ENCODE results near the gene PCSK4.

PCSK4 gene

DNA sequence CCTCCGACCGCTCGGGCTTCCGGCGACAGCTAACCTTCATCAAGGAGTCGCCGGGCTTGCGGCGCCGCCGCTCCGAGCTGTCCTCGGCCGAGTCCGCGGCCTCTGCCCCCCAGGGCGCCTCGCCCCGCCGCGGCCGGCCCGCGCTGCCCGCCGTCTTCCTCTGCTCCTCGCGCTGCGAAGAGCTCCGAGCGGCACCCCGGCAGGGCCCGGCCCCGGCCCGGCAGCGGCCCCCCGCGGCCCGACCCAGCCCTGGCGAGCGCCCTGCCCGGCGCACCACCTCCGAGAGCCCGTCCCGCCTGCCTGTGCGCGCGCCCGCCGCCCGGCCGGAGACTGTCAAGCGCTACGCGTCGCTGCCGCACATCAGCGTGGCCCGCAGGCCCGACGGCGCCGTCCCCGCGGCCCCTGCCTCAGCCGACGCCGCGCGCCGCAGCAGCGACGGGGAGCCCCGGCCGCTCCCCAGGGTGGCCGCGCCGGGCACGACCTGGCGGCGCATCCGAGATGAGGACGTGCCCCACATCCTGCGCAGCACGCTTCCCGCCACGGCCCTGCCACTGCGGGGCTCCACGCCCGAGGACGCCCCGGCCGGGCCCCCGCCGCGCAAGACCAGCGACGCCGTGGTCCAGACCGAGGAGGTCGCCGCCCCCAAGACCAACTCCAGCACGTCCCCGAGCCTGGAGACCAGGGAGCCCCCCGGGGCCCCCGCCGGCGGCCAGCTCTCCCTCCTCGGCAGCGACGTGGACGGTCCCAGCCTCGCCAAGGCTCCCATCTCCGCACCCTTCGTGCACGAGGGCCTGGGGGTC, 20.7 kb downstream of the PCSK4 start:
- DNase-seq: no peak

DNA sequence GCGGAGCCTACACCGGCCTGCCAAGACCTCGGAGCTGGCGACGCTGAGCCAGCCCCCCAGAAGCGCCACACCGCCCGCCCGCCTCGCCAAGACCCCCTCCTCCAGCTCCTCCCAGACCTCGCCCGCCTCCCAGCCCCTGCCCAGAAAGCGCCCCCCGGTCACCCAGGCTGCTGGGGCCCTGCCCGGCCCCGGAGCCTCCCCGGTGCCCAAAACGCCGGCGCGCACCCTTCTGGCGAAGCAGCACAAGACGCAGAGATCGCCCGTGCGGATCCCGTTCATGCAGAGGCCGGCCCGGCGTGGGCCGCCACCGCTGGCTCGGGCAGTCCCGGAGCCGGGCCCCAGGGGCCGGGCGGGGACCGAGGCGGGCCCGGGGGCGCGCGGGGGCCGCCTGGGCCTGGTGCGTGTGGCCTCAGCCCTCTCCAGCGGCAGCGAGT, 21.3 kb downstream of the PCSK4 start:
- peak; percentile 42 for DNase-seq

DNA sequence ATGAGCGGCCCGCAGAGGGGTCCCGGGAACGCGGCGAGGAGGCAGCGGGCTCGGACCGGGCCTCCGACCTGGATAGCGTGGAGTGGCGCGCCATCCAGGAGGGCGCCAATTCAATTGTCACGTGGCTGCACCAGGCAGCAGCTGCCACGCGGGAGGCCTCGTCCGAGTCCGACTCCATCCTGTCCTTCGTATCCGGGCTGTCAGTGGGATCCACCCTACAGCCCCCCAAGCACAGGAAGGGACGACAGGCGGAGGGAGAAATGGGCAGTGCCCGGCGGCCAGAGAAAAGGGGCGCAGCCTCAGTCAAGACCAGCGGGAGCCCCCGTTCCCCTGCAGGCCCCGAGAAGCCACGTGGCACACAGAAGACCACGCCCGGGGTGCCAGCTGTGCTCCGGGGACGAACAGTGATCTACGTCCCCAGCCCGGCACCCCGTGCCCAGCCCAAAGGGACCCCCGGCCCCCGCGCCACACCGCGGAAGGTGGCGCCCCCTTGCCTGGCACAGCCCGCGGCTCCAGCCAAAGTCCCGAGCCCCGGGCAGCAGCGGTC, 21.8 kb downstream of the PCSK4 start:
- no peak for DNase-seq

DNA sequence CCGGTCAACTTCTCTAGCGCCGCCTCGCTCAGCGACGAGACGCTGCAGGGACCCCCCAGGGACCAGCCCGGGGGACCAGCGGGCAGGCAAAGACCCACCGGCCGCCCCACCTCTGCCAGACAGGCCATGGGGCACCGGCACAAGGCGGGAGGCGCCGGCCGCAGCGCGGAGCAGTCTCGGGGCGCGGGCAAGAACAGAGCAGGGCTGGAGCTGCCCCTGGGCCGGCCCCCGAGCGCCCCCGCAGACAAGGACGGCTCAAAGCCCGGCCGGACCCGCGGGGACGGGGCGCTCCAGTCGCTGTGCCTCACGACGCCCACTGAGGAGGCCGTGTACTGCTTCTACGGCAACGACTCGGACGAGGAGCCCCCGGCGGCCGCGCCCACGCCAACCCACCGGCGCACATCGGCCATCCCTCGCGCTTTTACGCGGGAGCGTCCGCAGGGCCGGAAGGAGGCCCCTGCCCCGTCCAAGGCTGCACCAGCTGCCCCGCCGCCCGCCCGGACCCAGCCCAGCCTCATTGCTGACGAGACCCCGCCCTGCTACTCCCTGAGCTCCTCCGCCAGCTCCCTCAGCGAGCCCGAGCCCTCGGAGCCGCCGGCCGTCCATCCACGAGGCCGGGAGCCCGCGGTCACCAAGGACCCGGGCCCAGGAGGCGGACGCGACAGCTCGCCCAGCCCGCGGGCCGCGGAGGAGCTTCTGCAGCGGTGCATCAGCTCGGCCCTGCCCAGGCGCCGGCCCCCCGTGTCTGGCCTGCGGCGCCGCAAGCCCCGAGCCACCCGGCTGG, 22.5 kb downstream of the PCSK4 start:
- DNase-seq: no peak

DNA sequence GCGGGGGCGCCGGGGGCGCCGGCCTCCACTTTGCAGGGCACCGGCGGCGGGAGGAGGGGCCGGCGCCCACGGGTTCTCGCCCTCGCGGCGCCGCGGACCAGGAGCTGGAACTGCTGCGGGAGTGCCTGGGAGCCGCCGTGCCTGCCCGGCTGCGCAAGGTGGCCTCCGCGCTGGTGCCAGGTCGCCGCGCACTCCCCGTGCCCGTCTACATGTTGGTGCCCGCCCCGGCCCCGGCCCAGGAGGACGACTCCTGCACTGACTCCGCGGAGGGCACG, 23.0 kb downstream of the PCSK4 start:
- no peak for DNase-seq

DNA sequence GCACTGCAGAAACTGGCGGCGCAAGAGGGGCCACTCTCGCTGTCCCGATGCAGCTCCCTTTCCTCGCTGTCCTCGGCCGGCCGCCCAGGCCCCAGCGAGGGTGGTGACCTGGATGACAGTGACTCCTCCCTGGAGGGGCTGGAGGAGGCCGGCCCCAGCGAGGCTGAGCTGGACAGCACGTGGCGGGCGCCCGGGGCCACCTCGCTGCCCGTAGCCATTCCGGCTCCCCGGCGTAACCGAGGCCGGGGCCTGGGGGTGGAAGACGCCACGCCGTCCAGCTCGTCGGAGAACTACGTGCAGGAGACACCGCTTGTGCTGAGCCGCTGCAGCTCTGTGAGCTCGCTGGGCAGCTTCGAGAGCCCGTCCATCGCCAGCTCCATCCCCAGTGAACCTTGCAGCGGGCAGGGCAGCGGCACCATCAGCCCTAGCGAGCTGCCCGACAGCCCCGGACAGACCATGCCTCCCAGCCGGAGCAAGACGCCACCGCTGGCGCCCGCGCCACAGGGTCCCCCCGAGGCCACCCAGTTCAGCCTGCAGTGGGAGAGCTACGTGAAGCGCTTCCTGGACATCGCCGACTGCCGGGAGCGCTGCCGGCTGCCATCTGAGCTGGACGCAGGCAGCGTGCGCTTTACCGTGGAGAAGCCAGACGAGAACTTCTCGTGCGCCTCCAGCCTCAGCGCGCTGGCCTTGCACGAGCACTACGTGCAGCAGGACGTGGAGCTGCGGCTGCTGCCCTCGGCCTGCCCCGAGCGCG, 23.5 kb downstream of the PCSK4 start:
- no peak for DNase-seq

DNA sequence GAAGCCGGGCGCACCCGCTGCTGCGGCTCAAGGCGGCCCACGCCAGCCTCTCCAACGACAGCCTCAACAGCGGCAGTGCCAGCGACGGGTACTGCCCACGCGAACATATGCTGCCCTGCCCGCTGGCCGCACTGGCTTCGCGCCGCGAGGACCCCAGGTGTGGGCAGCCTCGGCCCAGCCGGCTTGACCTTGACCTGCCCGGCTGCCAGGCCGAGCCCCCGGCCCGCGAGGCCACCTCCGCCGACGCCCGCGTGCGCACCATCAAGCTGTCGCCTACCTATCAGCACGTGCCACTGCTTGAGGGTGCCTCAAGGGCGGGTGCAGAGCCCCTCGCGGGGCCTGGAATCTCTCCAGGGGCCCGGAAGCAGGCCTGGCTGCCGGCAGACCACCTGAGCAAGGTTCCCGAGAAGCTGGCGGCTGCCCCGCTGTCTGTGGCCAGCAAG, 24.1 kb downstream of the PCSK4 start:
- DNase-seq: no peak

DNA sequence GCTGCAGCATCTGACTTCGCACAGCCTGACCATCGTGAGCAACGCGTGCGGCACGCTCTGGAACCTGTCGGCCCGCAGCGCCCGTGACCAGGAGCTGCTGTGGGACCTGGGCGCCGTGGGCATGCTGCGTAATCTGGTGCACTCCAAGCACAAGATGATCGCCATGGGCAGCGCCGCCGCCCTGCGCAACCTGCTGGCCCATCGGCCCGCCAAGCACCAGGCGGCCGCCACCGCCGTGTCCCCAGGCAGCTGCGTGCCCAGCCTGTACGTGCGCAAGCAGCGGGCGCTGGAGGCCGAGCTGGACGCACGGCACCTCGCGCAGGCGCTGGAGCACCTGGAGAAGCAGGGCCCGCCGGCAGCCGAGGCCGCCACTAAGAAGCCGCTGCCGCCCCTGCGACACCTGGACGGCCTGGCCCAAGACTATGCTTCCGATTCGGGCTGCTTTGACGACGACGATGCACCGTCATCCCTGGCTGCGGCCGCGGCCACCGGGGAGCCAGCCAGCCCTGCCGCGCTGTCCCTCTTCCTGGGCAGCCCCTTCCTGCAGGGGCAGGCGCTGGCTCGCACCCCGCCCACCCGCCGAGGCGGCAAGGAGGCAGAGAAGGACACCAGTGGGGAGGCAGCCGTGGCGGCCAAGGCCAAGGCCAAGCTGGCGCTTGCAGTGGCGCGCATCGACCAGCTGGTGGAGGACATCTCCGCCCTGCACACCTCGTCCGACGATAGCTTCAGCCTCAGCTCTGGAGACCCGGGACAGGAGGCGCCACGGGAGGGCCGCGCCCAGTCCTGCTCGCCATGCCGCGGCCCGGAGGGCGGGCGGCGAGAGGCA, 24.7 kb downstream of the PCSK4 start:
- peak; percentile 40 for DNase-seq

DNA sequence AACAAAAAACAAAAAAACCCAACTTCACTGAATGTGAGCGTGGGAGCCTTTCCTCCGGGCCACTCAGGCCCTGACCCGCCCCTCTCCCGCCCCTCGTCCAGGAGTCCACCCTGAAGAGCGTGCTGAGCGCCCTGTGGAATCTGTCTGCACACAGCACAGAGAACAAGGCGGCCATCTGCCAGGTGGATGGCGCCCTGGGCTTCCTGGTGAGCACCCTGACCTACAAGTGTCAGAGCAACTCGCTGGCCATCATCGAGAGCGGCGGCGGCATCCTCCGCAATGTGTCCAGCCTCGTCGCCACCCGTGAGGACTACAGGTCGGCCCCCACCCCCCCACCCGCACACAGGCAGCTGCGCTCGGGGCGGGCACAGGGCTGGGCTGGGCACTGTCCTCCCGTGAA, 28.3 kb downstream of the PCSK4 start:
- no peak for DNase-seq

DNA sequence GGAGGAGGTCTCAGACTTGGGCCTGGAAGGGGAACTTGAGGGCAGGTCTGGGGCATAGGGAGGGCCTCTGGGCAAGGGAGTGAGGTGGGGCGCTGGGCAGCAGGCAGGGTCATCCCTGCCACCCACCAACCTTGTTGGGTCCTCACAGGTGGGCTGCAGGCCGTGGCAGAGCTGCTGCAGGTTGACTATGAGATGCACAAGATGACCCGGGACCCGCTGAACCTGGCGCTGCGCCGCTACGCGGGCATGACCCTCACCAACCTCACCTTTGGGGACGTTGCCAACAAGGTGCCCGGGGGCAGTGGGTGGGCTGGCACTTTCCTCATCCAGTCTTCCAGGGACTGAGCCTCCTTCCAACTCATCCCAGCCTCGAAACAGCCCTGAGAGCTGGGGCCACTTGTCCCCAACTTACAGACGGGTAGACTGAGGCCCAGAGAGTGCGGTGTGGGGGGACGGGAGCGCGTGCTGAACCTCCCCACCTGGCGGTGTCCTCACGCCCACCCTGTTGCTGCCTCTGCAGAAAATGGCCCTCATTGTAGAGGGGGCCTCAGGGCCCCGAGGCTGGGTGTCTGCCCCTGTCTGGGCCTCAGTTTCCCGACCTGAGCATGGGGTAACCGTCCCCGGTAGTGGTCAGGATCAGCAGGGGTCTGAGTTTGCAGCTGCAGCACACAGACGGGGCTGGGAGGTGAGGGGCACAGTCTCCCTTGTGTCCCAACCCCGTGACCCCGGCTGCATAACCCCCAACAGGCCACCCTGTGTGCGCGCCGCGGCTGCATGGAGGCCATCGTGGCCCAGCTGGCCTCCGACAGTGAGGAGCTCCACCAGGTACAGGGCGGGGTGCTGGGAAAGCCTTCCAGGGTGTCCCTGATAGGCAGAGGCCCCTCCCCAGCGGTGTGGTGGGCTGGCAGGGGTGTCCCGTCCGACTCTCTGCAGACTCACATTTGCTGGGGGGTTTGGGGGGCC, 29.8 kb downstream of the PCSK4 start:
- DNase-seq: no peak

DNA sequence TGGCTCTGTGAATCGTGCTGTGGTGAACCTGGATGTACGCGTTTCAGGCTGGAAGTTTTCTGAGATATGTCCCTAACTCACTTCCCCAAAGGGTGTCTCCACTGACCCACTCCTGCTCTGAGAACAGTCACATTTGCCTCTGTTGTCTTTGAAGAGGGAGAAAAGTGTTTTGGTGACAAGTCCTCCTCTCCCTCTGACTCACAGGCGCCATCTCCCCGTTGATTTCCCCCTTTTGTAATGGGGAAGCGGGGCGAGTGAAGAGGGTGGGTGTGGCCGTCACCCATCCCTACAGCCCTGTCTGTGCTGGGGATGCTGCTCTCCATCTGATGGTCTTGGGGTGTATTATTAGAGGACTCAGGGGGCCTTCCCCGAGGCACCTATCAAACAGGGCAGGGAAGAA, 30.7 kb downstream of the PCSK4 start:
- DNase-seq: no peak

DNA sequence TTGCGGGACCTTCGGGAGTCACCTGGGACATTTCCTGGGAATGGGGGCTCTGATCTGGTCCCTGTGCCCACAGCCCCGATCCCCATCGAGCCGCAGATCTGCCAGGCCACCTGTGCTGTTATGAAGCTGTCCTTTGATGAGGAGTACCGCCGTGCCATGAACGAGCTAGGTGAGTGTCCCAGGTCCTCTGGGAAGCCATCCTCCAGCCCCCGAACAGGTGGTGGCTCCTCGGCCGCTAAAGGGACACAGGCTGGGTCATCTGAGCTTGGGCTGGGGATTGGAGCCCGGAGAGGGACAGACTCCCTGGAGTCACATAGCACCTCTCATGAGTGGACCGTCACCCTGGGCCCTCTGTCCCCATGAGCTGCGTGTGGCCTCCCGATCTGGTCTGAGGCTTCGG, 32.3 kb downstream of the PCSK4 start:
- DNase-seq: no peak

DNA sequence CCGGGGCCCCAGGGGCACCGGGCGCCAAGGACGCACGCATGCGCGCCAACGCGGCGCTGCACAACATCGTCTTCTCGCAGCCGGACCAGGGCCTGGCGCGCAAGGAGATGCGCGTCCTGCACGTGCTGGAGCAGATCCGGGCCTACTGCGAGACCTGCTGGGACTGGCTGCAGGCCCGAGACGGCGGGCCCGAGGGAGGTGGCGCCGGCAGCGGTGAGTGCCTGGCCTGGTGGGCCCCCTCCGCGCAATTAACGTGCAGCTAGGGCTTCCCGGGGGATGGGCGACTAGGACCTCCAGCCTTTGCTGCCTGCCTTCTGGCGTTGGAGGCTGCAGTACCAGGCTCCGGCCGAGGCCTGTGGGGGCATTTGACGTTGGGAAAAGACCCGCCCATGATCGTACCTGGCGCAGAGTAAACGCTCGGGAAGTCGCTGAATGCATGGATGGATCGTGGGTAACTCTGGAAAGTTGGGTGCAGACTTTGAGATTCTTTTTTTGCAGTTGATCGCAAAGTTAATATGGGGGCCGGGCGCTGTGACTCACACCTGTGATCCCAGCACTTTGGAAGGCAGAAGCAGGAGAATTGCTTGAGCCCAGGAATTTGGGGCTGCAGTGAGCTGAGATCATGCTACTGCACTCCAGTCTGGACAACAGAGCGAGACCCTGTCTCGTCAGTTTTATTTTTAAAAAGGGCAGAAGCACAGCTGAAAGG, 33.0 kb downstream of the PCSK4 start:
- no peak for DNase-seq

DNA sequence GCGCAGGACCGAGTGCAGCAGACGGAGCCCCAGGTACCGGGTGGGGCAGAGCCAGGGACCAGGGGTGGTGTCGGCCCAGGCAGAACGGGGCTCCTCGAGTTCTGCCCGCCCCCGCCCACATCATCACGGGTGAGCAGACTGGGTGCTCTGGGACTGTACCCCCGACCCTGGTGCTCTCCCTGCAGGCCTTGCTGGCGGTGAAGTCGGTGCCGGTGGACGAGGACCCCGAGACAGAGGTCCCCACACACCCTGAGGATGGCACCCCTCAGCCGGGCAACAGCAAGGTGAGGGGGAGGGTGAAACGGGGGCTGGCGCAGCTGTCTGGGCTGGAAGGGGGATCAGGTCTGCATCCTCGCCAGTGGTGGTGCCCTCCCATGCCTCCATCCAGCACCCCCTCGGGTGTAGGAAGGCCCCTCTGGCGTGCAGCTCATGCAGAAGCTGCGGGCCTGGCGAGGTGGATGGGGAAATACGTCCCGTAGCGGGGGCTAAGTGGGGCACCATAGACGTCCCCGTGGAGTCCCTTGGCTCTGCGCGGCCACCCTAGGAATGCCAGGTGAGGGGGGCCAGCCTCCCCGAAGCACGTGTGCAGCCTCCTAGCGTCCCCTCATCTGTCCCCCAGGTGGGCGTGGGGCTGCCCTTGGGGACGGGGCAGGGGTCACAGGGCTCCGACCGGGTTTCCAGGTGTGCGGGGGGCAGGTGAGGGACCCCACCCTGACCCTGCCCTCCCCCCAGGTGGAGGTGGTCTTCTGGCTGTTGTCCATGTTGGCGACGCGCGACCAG, 33.8 kb downstream of the PCSK4 start:
- no peak for DNase-seq

DNA sequence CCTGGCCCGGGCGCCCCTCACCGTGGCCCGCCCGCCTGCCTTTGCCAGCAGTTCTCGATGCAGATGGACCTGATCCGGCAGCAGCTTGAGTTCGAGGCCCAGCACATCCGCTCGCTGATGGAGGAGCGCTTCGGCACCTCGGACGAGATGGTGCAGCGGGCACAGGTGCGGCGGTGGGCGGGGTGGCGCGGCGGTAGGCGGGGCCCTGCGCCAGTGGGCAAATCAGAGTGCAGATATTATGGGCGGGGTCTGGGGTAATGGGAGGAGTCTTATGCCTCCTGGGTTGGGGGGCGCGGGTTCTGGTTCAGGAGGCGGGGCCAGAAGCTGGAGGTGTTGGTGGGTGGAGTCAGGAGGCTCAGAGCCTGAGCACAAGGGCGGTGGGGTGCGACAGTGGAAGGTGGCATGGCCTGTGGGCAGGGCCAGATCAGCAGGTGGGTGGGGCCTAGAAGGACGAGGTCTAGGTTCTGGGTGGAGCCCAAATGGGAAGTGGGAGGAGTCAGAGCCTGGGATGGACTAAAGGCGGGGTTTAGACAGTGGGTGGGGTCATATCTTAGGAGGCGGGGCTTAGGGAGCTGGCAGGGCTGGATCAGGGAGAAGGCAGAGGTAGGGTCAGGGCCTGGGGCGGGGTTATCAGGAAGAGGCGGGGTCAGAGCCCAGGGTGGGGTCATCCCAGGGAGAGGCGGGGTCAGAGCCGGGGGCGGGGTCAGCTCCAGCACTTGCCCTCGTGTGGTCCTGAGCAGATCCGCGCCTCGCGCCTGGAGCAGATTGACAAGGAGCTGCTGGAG, 34.6 kb downstream of the PCSK4 start:
- DNase-seq: peak; percentile 48

DNA sequence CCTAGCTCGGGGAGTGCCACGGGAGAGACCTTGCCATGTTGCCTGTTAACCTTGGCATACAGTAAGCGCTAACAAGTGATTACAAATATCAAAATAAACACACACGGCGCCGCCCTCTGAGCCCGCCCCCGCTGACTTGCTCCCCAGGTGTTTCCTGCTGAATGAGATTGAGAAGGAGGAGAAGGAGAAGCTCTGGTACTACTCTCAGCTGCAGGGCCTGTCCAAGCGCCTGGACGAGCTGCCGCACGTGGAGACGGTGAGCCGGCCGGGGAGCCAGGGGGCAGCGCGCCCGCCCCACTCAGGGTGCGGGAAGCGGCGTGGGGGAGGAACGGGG, 35.2 kb downstream of the PCSK4 start:
- DNase-seq: no peak

DNA sequence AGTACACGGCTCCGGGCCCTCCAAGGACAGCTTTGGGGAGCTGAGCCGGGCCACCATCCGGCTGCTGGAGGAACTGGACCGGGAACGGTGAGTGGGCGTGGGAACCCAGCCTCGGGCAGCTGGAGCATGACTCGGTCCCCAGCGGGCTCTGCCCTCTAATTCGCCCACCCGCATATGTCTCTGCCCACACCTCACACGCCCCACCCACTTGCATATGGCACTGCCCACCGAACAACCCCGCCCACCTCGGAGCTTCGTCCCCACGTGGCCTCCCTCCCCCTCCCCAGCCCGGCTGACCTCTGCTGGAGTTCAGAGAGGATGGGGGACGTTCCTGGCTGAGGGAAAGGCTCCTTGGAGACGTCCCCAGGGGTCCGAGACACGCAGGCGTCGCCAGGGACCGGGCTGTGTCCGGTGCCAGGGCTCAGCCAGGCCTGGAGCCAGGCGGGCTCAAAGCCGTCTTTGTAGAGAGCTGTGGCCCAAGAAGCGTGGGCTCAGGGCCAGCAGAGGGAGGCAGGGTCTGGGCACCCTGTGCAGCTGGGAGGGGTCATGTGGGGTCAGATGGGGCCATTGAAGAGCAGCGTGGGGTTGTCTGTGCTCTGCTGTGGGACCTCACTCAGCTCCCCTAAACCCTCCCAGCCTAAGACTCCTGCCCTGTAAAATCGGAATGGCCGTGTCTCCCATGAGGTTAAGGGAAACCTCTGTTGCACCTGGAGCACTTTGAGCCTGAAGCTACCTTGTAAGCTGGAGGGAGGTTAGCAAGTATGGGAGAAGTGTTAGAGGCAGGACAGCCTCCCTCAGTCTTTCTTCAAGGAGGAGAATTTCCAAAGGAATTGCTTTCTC, 36.4 kb downstream of the PCSK4 start:
- no peak for DNase-seq
